Left ventricle myocardium inferior (tissue), 1 donor: Measurements from ENCODE around the gene IL2RG. TPM values are rescaled to one million over a fixed set of nuclear protein-coding genes. Genes with fewer than 3 reads are reported as not detected.

ENCODE experiments used
- DNase-seq: peaks from one replicate; pipeline ENCODE4 v3.0.0-alpha.2; 2020
- H3K27ac ChIP-seq: fragments of 200-600 bp; replicated peaks from 2 replicates; pipeline ENCODE4 v1.8.0; 2021
- H3K27me3 ChIP-seq: fragments of 200-600 bp; 2 replicates; pipeline ENCODE4 v1.8.0; 2021; ENCODE audit warnings: low read depth
- H3K36me3 ChIP-seq: fragments of 200-600 bp; 2 replicates; pipeline ENCODE4 v1.8.0; 2021
- H3K4me1 ChIP-seq: fragments of 200-600 bp; 2 replicates; pipeline ENCODE4 v1.8.0; 2021
- H3K4me3 ChIP-seq: fragments of 200-600 bp; 2 replicates; pipeline ENCODE4 v1.8.0; 2021; ENCODE audit warnings: mild to moderate bottlenecking, moderate library complexity
- H3K9me3 ChIP-seq: fragments of 200-600 bp; replicated peaks from 2 replicates; pipeline ENCODE4 v1.8.0; 2021
- intact Hi-C: fragments of 100-400 bp; cut with micrococcal nuclease; formaldehyde crosslinking; loops from one replicate; pipeline ENCODE4 v1.11.0; 2022
- total RNA-seq: library from RNA; stranded (reverse); fragmentation: NEBNext Ultra II Directional; extraction: Animal tissue kit (Norgen Biotek cat#: 25700); gene quantifications from one replicate; pipeline ENCODE4 v1.2.1, GENCODE V29; 2021
- TF ChIP-seq, protein P1 (sequence below): fragments of 200-600 bp; IDR thresholded peaks from 2 replicates; pipeline ENCODE4 v1.8.0; 2021; ENCODE audit warnings: antibody characterized with exemption, mild to moderate bottlenecking, borderline replicate concordance
- donor health status: DM: no; HTN: yes; CAD: no; lungs with severe emphysema.

The IL2RG gene
- total RNA-seq, 1 donor from 2014 or later = 0.99 TPM

DNA sequence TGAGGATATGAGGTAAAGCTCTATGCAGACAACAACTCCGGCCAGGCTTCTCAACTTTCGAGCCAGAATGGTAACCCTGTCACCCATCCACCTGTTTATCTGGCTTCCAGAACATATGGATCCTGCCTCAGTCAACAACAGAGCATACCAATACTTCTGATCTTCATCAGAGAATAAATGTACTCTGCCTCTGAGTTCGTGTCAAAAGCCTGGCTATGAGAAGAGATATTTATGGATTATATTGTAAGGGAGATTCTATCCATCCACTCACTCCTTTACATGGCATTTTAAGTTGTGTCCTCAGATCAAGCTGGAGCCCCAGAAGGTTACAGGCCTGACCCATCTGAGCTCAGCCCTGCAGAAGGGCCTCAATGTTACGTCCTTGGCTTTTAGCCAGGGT lies 25.5 kb downstream of the IL2RG start:
- intact Hi-C loops = no loop called here
- no peaks in the 10 kb centered on the region for H3K4me1 ChIP-seq
- H3K27ac ChIP-seq = no peak overlapping the region
- H3K27me3 ChIP-seq = no peaks in the 10 kb centered on the region
- DNase-seq = no peak
- no peaks in the 10 kb centered on the region for H3K36me3 ChIP-seq
- TF ChIP-seq, protein P1, sequence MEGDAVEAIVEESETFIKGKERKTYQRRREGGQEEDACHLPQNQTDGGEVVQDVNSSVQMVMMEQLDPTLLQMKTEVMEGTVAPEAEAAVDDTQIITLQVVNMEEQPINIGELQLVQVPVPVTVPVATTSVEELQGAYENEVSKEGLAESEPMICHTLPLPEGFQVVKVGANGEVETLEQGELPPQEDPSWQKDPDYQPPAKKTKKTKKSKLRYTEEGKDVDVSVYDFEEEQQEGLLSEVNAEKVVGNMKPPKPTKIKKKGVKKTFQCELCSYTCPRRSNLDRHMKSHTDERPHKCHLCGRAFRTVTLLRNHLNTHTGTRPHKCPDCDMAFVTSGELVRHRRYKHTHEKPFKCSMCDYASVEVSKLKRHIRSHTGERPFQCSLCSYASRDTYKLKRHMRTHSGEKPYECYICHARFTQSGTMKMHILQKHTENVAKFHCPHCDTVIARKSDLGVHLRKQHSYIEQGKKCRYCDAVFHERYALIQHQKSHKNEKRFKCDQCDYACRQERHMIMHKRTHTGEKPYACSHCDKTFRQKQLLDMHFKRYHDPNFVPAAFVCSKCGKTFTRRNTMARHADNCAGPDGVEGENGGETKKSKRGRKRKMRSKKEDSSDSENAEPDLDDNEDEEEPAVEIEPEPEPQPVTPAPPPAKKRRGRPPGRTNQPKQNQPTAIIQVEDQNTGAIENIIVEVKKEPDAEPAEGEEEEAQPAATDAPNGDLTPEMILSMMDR = no peak
- no peak overlapping the region for H3K4me3 ChIP-seq
- no peaks in the 10 kb centered on the region for H3K9me3 ChIP-seq

DNA sequence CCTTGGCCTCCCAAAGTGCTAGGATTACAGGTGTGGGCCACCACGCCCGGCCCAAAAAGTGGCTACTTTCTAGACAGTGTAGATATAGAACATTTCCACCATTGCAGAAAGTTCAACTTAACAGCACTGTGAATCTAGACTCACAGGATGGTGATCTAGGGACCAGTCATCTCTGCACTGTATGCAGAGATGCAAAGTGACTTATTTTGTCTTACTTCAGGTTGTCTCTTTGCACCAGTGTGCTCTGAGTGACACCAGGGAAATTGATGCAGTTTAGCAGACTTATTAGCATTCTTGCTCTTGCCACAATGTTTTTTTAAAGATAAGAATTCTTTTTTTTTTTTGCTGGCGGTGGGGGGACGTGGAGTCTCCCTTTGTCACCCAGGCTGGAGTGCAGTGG lies 28.6 kb downstream of the IL2RG start:
- no peak for DNase-seq
- no peaks in the 10 kb centered on the region for H3K27me3 ChIP-seq
- H3K36me3 ChIP-seq = no peaks in the 10 kb centered on the region
- no peaks in the 10 kb centered on the region for H3K9me3 ChIP-seq
- TF ChIP-seq, protein P1 = no peak
- H3K4me1 ChIP-seq = no peaks in the 10 kb centered on the region
- no peak overlapping the region for H3K4me3 ChIP-seq
- H3K27ac ChIP-seq = no peak overlapping the region
- intact Hi-C loops = no loop called here

DNA sequence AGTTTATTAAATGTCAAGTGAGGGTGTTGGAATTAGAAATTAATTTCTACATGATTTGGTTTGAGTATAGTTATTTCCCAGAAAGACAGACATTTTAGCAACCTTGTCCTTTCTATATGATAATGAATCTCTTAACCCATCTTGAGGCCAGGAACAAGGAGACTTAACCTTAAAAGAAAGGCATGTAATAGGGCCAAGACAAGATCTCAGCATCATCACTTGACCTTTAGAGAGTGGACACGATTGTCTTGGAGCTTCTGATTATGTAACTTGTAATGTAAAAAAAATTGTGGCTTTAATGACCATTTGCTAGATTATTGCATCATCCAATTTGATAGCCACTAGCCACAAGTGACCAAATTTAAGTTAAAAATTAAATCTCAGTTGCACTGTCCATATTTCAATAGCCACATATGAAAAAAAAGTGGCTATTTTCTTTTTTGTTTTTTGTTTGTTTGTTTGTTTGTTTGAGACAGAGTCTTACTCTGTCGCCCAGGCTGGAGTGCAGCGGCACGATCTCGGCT lies 29.2 kb downstream of the IL2RG start:
- Histone ChIP-seq H3K9me3 (no peaks in the 10 kb centered on the region), H3K4me3 (no peak overlapping the region), H3K27ac (no peak overlapping the region), H3K27me3 (no peaks in the 10 kb centered on the region), H3K4me1 (no peaks in the 10 kb centered on the region), H3K36me3 (no peaks in the 10 kb centered on the region)
- DNase-seq = no peak
- TF ChIP-seq, protein P1 = no peak
- intact Hi-C loops = no loop called here

- Histone ChIP-seq H3K27ac (no peak overlapping the region), H3K27me3 (no peaks in the 10 kb centered on the region), H3K4me3 (no peak overlapping the region), H3K36me3 (no peaks in the 10 kb centered on the region), H3K9me3 (no peaks in the 10 kb centered on the region), H3K4me1 (no peaks in the 10 kb centered on the region)
- TF ChIP-seq, protein P1 = no peak
- intact Hi-C loops = no loop called here
- DNase-seq = no peak
These were observed 29.9 kb downstream of the IL2RG start for GRCh38 chrX:71081330-71082123.

GRCh38 chrX:71070531-71070930 lies 40.8 kb downstream of the IL2RG start:
- TF ChIP-seq, protein P1 = no peak
- peaks cover 7% of the 10 kb centered on the region for H3K4me1 ChIP-seq

More at GRCh38 chrX:71070531-71070930, 40.8 kb downstream of the IL2RG start:
- Histone ChIP-seq H3K4me3 (no peak overlapping the region), H3K9me3 (no peaks in the 10 kb centered on the region), H3K27ac (no peak overlapping the region), H3K27me3 (no peaks in the 10 kb centered on the region), H3K36me3 (no peaks in the 10 kb centered on the region)
- intact Hi-C loops = no loop called here
- no peak for DNase-seq
